ENCODE data around the gene RRAS2.

DNA sequence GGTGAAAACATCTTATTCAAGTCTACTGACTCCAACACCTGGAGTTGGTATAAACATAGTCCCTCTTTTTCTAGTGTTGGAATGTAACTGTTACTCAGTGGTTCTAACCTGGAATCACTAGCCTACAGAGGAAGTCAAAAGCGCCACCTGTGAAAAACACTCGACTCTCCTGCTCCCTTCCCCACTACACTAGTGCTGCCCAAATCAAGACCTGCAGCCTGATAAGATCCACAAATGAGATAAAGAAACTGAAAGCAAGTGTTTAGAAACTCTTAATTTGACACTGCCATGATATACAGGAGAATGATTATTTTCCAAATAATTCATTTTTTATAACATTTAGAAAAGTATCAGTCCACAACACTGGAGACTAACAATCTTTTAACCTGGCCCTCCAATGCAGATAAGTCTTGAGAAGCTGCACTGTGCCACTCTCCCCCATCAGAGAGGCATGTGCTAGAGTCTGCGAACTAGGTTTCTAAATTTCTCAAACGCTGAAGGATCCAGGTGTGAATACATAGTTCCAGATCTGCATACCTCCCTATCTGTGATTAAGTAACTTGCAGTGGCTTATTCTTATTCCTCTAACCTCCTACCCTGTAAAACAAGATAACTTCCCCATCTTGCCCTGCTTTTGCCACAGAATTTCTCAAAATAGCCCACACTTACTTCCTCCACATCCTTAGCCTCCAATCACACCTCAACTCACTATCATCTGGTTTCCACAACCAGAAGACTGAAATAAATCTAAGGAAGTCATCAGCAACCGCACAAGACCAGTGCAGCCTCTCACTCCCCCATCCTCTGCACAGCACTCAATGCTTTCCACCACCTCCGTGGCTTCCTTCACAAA lies 88.1 kb downstream of the RRAS2 start:
- TF ChIP-seq, protein P1, sequence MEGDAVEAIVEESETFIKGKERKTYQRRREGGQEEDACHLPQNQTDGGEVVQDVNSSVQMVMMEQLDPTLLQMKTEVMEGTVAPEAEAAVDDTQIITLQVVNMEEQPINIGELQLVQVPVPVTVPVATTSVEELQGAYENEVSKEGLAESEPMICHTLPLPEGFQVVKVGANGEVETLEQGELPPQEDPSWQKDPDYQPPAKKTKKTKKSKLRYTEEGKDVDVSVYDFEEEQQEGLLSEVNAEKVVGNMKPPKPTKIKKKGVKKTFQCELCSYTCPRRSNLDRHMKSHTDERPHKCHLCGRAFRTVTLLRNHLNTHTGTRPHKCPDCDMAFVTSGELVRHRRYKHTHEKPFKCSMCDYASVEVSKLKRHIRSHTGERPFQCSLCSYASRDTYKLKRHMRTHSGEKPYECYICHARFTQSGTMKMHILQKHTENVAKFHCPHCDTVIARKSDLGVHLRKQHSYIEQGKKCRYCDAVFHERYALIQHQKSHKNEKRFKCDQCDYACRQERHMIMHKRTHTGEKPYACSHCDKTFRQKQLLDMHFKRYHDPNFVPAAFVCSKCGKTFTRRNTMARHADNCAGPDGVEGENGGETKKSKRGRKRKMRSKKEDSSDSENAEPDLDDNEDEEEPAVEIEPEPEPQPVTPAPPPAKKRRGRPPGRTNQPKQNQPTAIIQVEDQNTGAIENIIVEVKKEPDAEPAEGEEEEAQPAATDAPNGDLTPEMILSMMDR (IDR thresholded peaks at IDR 0.05; ENCODE audit: low read length) = no peak
- no peak for TF ChIP-seq EZH2 (optimal IDR thresholded peaks at IDR 0.05; ENCODE audit: low read depth, low read length)
- no peak for TF ChIP-seq EZH2phosphoT487 (IDR thresholded peaks at IDR 0.05; ENCODE audit: low read length)
